ENCODE data around the gene SMARCE1.

- TF ChIP-seq CTCF (IDR thresholded peaks at IDR 0.05), result no peak
- TF ChIP-seq POLR2A (IDR thresholded peaks at IDR 0.05), result no peak
Observed at GRCh38 chr17:40579471-40579870, 68.1 kb downstream of the SMARCE1 start.
